Activated CD4-positive, alpha-beta T cell treated with anti-CD3 and anti-CD28 coated beads, Interleukin-2, amount 50 U/mL, for 4 hours (primary cell): Measurements from ENCODE around the gene SLC25A26.
"Not testable (repeated sequence)": the region's sequence is repeated elsewhere in the genome, so short reads cannot be mapped to it uniquely, and the experiment has no call there.

Source experiments
- DNase-seq, 2 experiments: peaks; one replicate each; pipeline ENCODE4 v3.0.0-alpha.2; 2020

The SLC25A26 gene, protein sequence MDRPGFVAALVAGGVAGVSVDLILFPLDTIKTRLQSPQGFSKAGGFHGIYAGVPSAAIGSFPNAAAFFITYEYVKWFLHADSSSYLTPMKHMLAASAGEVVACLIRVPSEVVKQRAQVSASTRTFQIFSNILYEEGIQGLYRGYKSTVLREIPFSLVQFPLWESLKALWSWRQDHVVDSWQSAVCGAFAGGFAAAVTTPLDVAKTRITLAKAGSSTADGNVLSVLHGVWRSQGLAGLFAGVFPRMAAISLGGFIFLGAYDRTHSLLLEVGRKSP

DNA sequence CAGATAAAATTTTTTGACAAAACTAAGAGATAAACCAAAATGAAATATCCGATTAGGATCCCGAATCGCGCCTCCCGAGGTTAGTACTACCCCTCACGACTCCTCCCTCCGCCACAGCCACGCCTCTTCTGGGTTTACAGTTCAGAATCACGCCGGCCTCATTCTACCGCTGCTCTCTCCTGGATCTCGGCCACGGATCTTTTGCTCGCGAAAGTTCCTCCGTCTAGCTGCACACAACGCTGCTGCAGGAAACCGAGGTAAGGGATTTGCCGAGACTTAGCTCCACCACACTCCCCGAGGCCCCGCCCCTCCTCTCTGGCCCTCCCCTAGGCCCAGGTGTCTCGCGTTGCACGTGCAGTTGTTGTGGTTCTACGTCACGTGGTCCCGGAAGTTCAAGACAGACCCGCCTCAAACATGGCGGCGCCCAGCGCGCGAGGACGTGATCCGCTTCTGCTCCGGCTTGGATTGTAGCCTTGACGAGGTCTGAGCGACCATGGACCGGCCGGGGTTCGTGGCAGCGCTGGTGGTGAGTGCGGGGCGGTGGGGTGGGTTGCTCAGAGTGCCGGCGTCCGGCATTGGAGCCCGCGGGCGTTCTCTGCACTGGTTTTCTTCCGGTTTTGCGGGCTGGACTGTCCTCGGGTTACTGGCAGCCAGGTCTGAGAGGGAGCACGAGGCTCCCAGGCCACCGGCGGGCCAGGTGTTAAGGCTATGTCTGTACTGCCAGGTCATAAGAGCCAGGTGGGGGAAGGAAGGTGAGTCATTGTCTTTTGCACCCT is at the start of gene SLC25A26:
SLC25A26 (plus strand) TSS at position 400 of the 776 bp plus-strand sequence; CDS start at position 494, 94 bp downstream.
- DNase-seq = peak; percentile 97

DNA sequence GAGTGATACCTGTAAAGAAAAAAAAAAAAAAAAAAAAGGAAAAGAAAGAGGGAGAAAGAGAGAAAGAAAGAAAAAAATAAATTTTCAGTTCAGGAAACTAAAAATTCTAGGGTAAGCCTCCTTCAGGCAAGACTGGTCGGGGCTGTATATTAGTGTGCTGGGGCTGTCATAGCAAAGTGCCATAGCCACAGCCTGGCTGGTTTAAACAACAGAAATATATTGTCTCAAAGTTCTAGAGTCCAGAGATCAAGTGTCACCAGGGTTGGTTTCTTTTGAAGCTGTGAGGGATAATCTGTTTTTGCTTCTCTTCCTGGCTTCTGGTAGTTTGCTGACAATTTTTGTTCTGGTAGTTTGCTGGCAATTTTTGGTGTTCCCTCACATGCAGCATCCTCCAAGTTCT is 48.4 kb upstream of the SLC25A26 start:
- DNase-seq = no peak

DNA sequence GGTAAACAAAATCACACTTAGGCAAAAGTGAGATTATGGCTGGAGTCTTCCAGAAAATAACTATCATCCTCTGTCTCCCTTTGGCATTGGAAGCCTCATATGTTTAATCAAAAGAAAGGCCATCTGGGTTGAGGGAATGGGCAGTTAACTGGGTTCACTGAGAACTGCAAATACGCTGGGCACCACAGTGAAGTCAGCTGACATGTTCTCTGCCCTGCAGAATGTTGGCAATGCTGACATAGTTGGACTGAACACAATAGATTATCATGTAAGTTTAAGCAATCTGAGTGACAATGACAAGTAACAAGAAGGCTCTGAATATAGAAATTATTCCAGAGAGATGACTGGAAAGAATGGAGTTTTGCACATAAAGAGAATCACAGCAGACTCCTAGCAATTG is 43.8 kb upstream of the SLC25A26 start:
- DNase-seq = no peak

DNA sequence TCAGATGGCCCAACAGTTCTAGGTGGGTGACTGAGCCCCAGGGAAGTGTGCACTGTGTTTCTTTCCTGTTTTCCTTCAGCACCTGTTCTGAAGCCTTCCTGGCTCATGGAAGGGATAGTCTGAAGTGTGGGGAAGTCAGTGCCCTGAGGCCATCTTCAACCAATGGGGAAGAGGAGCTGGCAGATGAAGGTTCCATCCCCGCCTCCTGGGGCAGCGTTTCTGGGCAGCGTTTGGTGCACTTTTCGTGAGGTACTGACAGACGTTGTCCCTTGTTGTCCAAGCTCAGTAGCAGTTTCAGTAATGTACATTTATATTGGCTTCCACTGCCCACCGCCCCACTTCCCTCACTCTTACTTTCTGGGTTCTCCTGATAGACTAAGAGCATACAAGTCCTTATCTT is 42.6 kb upstream of the SLC25A26 start:
- DNase-seq = no peak

DNA sequence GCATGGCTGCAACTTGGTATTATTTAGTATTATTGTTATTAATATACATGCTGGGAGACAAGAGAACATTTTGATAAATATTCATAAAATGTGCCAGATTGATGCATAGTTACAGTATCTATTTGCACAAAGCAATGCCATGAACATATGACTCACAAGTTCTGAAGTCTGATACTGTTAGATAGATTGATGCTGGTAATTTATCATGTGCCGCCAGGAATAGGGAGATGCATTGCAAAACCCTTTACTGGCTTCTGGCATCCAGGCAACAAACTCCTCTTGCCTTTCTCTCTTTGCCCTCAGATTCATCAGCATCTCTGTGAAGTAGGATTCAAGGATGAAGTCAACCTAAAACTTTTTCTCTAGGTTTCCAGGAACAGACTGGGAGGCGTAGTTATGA is 41.0 kb upstream of the SLC25A26 start:
- DNase-seq = no peak

DNA sequence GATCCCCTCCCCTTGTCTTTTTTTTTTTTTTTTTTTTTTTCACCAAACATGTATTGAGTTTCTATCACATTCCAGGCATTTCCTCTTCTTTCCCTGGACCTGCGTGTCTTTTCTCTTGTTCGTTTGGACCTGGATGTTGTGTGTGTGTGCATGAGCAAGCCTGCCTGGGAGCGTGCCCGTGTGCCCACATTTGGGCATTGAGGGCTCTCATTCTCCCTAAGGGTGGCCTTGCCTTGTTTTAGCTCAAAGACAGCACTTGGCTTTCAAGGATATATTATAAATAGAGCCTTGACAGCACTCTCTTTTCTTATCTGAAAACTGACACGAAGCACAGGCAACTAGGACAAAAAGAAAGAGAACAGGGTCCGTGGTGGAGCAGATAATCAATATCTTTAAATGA is 39.0 kb upstream of the SLC25A26 start:
- no peak for DNase-seq

DNA sequence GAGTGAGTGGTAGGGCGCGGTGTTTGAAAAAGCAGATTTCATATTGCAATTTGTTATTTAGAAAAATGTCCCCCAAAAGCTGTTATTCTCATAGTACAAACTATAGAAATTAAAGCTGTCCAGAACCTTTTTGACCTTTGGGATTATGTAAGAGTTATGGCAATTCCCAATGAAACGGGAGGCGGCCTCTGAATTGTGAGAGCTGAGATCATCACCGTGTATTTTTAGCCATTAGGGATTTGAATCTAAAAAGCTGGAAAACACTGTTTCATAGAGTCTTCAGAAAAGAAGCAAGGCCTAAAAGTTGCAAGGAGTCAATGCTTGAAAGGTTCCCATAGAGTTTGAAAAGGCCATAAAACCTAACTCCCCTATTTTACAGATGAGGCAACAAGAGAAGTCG is 38.6 kb upstream of the SLC25A26 start:
- DNase-seq = no peak

DNA sequence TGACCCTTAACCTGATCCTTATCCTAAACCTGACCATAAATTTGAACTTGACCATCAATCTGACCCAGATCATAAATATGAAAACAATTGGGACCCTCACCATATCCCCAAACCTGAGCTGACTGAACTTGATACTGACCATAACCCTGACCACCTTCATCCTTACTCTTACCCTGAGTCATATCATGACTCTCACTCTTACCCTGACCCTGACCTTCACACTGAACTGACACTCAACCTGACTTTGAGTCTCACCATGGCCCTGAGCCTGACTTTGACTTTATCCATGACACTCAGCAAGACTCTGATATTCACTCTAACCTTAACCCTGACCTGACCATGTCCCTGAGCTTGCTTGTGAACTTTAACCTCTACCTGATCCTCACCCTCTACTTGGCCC is 34.3 kb upstream of the SLC25A26 start:
- no peak for DNase-seq

DNA sequence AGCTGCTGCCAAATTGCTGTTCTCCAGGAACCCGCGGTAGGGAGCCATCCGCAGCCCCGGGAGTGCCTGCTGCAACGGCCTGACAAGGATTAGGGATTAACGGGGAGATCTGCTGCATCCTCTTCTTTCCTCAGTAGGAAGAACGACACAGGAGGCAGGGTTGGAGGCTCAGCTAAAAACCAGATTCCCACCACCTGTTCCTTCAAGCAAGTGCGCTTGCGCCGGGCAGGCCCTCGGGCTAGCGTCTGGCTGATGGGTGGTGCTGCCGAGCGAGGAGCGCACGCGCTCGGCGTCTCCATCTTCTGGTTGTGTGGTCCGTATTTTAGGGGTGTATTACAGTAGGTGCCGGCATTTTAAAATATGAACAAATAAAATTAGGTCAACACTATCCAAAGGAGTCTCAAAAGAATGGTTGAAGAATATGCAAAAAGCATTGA is 25.4 kb upstream of the SLC25A26 start:
- no peak for DNase-seq

DNA sequence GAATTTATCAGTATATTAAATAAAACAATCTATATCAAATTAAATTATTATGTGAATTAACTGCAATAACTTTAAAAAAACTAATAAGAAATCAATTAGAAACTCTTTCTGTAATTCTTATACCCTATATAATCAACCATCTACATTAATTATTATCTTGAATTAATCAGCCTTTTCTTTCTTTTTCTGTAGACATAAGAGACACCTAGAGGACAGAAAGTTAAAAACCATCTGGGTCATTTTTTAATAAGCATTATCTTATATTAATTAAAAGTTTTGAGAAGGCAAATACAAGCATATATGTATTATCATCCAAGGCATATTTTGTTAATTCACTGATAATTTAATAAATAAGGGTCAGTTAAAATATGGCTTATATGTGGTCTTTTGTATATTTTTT is 24.2 kb upstream of the SLC25A26 start:
- no peak for DNase-seq

DNA sequence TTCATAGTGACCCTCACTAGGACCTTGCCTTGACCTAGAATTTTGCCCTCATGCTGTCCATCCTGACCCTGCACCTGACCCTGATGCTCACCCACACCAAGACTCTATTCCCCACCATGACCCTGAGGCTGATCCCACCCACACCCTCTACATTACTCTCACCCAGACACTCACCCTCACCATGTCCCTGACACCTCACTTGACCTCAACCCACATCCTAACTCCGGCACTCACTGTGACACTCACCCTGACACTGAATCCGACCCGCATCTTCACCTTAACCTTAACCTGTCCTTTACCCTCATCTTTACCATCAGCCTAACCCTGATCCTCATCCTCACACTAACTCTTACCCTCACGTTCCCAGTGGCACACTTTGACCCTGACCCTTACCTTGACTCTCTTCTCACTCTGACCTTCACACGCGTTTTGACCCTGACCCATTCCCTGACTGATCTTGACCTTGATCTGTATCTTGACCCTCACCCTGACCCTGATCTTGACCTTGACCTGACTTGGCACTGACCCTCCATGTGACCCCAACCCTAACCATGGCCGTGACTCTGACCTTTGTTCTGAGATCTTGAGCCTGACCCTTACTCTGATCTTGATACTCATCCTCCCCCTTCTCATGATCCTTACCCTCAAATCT is 22.2 kb upstream of the SLC25A26 start:
- DNase-seq = no peak

DNA sequence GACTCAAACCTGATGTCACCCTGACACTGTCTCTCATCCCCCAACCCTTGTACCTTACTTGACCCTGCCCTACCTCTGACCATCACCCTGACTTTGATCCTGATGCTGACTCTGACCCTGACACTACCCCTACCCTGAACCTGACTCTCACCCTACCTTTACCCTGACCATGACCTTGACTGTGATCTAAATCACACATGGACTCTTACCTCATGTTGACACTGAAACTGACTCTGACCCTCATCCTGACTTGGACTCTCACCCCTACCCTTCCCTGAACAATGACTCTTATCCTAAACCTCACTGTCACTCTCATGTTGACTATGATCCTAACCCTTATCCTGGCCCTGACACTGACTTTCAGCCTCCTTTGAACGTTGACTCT is 21.7 kb upstream of the SLC25A26 start:
- no peak for DNase-seq

DNA sequence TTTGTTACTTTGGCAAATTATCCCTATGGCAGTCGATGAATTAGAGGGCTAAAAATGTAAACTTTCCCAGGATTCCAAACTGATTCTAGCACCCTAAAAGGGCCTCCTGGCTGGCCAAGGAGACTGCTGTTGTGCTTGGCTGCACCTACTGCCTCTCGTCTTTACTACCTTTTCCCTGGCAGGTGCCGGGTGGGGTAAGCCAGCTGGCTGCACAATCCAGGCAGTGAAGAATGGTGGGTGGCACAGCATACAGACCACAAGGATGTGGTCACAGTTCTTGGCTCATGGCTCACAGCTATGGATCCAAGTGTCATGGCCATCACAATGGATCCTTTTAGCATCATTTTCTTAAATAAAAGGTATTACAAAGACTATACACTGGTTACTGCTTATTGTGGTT is 20.7 kb upstream of the SLC25A26 start:
- no peak for DNase-seq

DNA sequence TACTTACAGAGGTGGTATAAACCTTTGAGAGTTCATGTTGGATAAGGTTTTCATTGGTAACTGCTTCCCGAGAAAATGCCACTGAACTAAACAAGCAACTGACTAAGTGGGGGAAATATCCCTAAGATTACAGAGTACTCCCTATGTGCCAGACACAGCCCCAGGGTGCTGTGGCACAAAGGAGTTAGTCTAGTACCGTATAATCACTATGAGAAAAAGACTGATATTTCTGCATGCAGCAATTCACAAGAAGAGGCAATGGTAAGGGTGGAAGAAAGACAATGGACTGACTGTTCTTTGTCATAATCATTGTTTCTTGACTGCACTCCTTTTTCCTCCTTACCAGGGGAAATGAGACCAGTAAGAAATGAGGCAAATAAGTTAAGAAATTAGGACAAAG is 20.0 kb upstream of the SLC25A26 start:
- DNase-seq = no peak

DNA sequence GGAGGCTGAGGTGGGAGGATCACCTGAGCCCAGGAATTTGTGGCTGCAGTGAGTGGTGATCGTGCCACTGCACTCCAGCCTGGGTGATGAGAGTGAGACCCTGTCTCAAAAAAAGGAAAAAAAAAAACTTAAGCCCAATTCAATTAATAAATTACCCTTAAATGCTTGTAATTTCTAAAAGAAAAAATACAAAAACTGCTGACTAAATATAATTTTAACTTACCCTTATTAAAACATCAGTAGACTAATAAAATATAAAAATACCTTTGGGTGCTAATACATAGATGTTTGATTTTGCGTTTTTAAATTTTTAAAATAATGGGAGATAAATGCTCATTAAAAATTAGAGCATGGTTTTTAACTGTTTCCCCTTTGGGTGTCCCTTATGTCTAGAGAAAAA is 17.5 kb upstream of the SLC25A26 start:
- DNase-seq = no peak

DNA sequence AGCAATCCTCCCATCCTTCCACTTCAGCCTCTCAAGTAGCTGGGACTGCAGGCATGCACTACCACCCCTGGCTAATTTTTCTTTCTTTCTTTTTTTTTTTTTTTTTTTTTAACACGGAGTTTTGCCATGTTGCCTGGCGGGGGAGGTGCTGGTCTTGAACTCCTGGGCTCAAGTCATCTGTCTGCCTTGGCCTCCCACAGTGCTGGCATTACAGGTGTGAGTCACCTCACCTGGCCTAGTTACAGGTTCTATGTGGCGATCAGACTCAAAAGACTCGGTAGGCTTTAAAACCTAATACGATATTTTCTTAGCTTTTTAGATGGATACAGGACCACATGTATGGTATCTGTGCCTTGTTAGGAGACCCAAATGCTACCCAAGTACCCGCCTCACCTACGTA is 14.0 kb upstream of the SLC25A26 start:
- DNase-seq = no peak

DNA sequence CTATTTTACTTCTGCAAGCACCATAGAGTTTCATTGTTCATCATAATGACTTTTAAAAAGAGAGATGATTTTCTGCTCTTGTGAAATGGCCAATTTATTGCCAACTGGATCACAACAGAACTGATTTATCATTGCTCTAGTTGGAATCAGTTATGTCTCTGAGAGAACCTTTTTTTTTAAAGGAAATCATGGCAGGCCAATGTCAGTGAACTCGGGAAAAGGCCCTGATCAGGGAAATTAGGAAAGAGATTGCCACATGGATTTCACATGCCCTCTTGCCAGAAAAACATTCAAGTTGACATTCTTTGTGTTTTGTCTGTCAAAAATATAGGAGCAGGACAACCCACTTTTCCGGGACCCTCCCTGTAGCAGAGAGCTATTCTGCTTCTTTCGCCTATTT is 12.6 kb upstream of the SLC25A26 start:
- DNase-seq = no peak

DNA sequence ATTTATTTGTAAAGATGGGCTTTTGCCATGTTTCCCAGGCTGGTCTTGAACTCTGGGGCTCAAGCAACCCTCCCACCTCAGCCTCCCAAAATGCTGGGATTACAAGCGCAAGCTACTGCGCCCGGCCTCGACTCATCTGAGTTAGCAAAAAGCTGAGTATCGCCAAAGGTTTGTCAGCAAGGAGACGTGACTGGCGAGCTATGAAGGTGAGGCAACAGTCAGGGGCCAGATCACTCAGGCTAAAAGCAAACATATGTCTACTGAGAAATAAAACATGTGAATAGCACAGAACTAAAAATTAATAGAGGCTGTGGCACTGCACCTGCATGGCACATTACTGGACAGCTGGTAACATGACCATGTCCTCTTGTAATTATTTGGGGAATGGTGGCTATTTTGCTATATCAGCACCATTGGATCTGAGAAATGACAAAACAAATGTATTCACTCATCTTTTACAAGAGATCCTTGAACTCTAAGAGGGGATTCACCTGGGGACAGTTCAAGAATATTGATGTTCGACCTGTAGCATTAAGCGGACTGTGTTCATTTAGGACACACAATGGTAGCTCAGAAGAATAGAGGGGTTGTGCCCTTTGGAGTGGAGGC is 10.0 kb upstream of the SLC25A26 start:
- no peak for DNase-seq

DNA sequence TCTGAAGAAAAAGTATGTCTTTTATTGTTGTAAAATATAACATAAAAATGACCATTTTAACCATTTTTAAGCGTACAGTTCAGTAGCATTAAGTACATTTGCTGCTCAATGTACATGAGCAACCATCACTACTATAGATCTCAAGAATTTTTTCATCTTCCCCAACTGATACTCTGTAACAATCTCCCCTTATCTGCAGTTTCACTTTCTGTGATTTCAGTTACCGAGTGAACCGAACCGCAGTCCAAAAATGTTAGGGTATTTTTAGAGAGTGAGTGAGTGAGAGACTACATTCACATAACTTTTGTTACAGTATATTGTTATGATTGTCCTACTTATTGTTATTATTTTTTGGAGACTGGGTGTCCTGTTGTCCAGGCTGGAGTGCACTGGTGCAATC is 9.0 kb upstream of the SLC25A26 start:
- no peak for DNase-seq

DNA sequence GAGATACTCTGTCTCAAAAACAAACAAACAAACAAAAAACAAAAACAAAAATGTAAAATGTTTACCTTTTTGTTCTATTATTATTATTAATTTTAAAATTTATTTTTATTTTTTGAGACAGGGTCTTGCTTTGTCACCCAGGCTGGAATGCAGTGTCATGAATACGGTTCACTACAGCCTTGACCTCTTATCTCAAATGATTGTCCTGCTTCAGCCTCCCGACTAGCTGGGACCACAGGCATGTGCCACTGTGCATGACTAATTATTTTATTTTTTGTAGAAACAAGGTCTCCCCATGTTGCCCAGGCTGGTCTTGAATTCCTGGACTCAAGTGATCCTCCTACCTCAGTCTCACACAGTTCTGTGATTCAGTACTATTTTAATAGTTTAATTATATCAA is 5.7 kb upstream of the SLC25A26 start:
- DNase-seq = no peak

DNA sequence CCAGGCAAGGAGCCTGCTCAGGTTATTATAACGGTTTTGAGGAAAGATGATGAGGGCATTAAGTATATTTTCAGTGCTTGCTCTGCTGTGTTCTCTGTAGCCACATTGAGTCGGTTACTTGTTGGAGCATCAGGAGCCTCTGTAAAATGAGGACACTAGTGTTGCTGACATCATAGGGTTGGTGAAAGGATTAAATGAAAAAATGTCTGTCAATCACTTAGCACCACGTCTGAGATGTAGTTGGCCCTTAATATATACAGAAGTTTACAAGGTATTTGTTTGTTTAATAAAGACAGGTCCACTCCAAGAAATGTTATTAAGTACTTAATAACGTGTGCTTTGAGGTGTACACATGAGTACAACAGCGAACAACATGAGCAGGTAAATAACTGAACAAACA is 735 bp upstream of the SLC25A26 start:
- no peak for DNase-seq

DNA sequence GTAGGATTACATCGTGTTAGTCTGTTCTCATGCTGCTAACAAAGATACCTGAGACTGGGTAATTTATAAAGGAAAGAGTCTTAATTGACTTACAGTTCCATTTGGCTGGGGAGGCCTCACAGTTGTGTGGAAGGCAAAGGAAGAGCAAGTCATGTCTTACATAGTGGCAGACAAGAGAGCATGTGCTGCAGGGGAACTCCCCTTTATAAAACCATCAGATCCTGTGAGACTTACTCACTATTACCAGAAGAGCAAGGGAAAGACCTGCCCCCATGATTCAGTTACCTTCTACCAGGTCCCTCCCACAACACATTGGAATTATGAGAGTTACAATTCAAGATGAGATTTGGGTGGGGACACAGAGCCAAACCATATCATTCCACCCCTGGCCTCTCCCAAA is 3.4 kb downstream of the SLC25A26 start:
- DNase-seq = peak in 1 of 2 experiments; percentile 0

DNA sequence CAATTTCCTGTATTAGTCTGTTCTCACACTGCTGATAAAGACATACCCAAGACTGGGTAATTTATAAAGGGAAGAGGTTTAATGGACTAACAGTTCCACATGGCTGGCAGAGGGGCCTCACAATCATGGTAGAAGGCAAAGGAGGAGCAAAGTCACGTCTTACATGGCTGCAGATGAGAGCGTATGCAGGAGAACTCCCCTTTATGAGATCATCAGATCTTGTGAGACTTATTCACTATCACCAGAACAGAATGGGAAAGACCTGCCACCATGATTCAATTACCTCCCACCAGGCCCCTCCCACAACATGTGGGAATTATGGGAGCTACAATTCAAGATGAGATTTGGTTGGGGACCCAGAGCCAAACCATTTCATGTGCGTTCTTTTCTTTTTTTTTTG is 5.3 kb downstream of the SLC25A26 start:
- DNase-seq = not testable (repeated sequence)

DNA sequence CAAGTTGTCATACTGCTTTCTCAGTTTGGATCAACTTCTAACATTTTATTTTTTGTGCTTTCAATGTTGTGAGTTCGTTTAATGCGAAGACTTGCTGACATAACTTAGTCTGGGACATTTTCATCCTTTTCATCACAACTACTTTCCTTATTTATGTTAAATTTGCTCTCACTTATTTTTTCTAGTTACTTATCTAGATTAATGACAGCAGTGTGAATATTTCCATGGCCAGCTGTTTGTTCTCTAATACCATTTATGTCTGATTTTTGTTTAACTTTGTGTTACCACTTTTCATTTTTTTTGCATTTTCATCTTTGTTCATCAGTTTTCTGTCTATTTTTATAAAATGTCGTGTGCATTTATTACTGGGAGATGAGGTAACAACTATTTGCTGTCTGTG is 6.2 kb downstream of the SLC25A26 start:
- DNase-seq = no peak
